GM23338 (cell line): ENCODE data around the gene TSHZ2. TPM values are rescaled to one million over a fixed set of nuclear protein-coding genes. Genes with fewer than 3 reads are reported as not detected.

Source experiments
- ATAC-seq: fragments of 200-7000 bp; cut with Tn5 transposase; 3 replicates; pipeline ENCODE4 v1.9.1; 2020
- DNase-seq: peaks from one replicate; pipeline ENCODE4 v3.0.0-alpha.2; 2015; ENCODE audit warnings: low spot score
- H2AFZ ChIP-seq: fragments of 200-600 bp; sonication (generic); 2 replicates; pipeline ENCODE4 v1.8.0; 2016; ENCODE audit warnings: antibody characterized with exemption, mild to moderate bottlenecking, moderate library complexity
- H3F3A ChIP-seq: fragments of 200-600 bp; sonication (generic); replicated peaks from 2 replicates; pipeline ENCODE4 v1.8.0; 2017; ENCODE audit warnings: antibody characterized with exemption, mixed run types, low read depth
- H3K27ac ChIP-seq: fragments of 200-600 bp; sonication (generic); 2 replicates; pipeline ENCODE4 v1.6.1; 2016; ENCODE audit warnings: low read depth
- H3K27me3 ChIP-seq: fragments of 200-600 bp; sonication (generic); 2 replicates; pipeline ENCODE4 v1.8.0; 2016; ENCODE audit warnings: mild to moderate bottlenecking, mixed run types, moderate library complexity; ENCODE audit not compliant: insufficient read depth
- H3K36me3 ChIP-seq: fragments of 200-600 bp; sonication (generic); 2 replicates; pipeline ENCODE4 v1.8.0; 2016; ENCODE audit warnings: mild to moderate bottlenecking; ENCODE audit not compliant: insufficient read depth
- H3K4me1 ChIP-seq: fragments of 200-600 bp; sonication (generic); 2 replicates; pipeline ENCODE4 v1.8.0; 2016; ENCODE audit warnings: mild to moderate bottlenecking, moderate library complexity; ENCODE audit not compliant: insufficient read depth
- H3K4me2 ChIP-seq: fragments of 200-600 bp; sonication (generic); 2 replicates; pipeline ENCODE4 v1.7.1; 2017; ENCODE audit warnings: mixed run types
- H3K4me3 ChIP-seq: fragments of 200-600 bp; sonication (generic); 2 replicates; pipeline ENCODE4 v1.6.1; 2016; ENCODE audit warnings: mixed run types
- H3K79me2 ChIP-seq: fragments of 200-600 bp; sonication (generic); replicated peaks from 2 replicates; pipeline ENCODE4 v1.8.0; 2017; ENCODE audit warnings: mild to moderate bottlenecking; ENCODE audit not compliant: insufficient read depth
- H3K9me2 ChIP-seq: fragments of 200-600 bp; sonication (generic); 2 replicates; pipeline ENCODE4 v1.8.0; 2017; ENCODE audit not compliant: insufficient read depth
- H4K20me1 ChIP-seq: fragments of 200-600 bp; sonication (generic); replicated peaks from 2 replicates; pipeline ENCODE4 v1.8.0; 2017; ENCODE audit warnings: mild to moderate bottlenecking; ENCODE audit not compliant: insufficient read depth
- H3K27ac Mint-ChIP-seq: 2 replicates; pipeline ENCODE4 v1.8.0; 2020; ENCODE audit warnings: inconsistent platforms, mild to moderate bottlenecking, moderate library complexity, mixed read lengths
- H3K27me3 Mint-ChIP-seq: 3 replicates; pipeline ENCODE4 v1.8.0; 2022; ENCODE audit warnings: low read depth, mild to moderate bottlenecking, moderate library complexity, mixed read lengths, inconsistent platforms; ENCODE audit not compliant: insufficient read depth, poor library complexity
- H3K36me3 Mint-ChIP-seq: 3 replicates; pipeline ENCODE4 v1.8.0; 2021; ENCODE audit warnings: low read depth, mild to moderate bottlenecking, inconsistent platforms, moderate library complexity, mixed read lengths
- H3K4me1 Mint-ChIP-seq: 3 replicates; pipeline ENCODE4 v1.8.0; 2020; ENCODE audit warnings: mild to moderate bottlenecking, inconsistent platforms, mixed read lengths
- H3K4me3 Mint-ChIP-seq: 3 replicates; pipeline ENCODE4 v1.8.0; 2021; ENCODE audit warnings: moderate library complexity, mild to moderate bottlenecking, inconsistent platforms, mixed read lengths
- H3K9me3 Mint-ChIP-seq: 3 replicates; pipeline ENCODE4 v1.8.0; 2020; ENCODE audit warnings: moderate library complexity, mild to moderate bottlenecking, inconsistent platforms, mixed read lengths
- EZH2 ChIP-seq: fragments of 200-600 bp; sonication (generic); IDR thresholded peaks from one replicate; pipeline ENCODE4 v1.8.0; 2017; ENCODE audit warnings: antibody characterized with exemption, mild to moderate bottlenecking, low read depth; ENCODE audit not compliant: unreplicated experiment
- EZH2phosphoT487 ChIP-seq: fragments of 200-600 bp; sonication (generic); IDR thresholded peaks from one replicate; pipeline ENCODE4 v1.8.1; 2018; ENCODE audit warnings: antibody characterized with exemption; ENCODE audit not compliant: unreplicated experiment
- POLR2AphosphoS5 ChIP-seq: IDR thresholded peaks from 2 replicates; pipeline ENCODE4 v1.6.1; 2016; ENCODE audit warnings: antibody characterized with exemption, low read depth
- STAT1 ChIP-seq: IDR thresholded peaks from one replicate; pipeline ENCODE4 v1.6.1; 2016; ENCODE audit warnings: antibody characterized with exemption; ENCODE audit not compliant: unreplicated experiment
- ZNF331 ChIP-seq: fragments of 250-450 bp; sonication (Bioruptor Pico); IDR thresholded peaks from 2 replicates; pipeline ENCODE4 v1.5.0; 2020; ENCODE audit warnings: low read depth, mild to moderate bottlenecking, moderate library complexity
- polyA plus RNA-seq: library from polyadenylated mRNA; unstranded; fragments of >200 nt; fragmentation: Nextera tagmentation; extraction: Ambion mirVana; gene quantifications from 2 replicates; pipeline ENCODE4 v1.2.1, GENCODE V29; 2016
- total RNA-seq: library from RNA; depleted of rRNA; stranded (reverse); fragments of >200 nt; shearing (Covaris generic); gene quantifications from 2 replicates; pipeline ENCODE4 v1.2.3, GENCODE V29; 2014
- TF ChIP-seq, protein P1 (sequence below): IDR thresholded peaks from one replicate; pipeline ENCODE4 v1.6.1; 2018; ENCODE audit warnings: antibody characterized with exemption; ENCODE audit not compliant: unreplicated experiment
- TF ChIP-seq, protein P2 (sequence below), 2 experiments: fragments of 200-600 bp in 1 of 2; sonication (generic) in 1 of 2; conservative IDR thresholded peaks; 2 replicates each; pipeline versions ENCODE4 v1.5.1 to v1.6.1; 2016 to 2017; ENCODE audit warnings: antibody characterized with exemption in 2 of 2, low read depth in 2 of 2, mild to moderate bottlenecking in 2 of 2, moderate library complexity in 1 of 2

The TSHZ2 gene
- total and polyA plus RNA-seq, 2 experiments from 2014 or later, result 0.49 to 1.3 TPM

- TF ChIP-seq, protein P1, sequence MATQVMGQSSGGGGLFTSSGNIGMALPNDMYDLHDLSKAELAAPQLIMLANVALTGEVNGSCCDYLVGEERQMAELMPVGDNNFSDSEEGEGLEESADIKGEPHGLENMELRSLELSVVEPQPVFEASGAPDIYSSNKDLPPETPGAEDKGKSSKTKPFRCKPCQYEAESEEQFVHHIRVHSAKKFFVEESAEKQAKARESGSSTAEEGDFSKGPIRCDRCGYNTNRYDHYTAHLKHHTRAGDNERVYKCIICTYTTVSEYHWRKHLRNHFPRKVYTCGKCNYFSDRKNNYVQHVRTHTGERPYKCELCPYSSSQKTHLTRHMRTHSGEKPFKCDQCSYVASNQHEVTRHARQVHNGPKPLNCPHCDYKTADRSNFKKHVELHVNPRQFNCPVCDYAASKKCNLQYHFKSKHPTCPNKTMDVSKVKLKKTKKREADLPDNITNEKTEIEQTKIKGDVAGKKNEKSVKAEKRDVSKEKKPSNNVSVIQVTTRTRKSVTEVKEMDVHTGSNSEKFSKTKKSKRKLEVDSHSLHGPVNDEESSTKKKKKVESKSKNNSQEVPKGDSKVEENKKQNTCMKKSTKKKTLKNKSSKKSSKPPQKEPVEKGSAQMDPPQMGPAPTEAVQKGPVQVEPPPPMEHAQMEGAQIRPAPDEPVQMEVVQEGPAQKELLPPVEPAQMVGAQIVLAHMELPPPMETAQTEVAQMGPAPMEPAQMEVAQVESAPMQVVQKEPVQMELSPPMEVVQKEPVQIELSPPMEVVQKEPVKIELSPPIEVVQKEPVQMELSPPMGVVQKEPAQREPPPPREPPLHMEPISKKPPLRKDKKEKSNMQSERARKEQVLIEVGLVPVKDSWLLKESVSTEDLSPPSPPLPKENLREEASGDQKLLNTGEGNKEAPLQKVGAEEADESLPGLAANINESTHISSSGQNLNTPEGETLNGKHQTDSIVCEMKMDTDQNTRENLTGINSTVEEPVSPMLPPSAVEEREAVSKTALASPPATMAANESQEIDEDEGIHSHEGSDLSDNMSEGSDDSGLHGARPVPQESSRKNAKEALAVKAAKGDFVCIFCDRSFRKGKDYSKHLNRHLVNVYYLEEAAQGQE, result no peak
- no peak for TF ChIP-seq EZH2
These were observed 125.2 kb downstream of the TSHZ2 start (continued) for GRCh38 chr20:53097371-53097770.

GRCh38 chr20:53097791-53098190 lies 125.6 kb downstream of the TSHZ2 start:
- H3K4me1 ChIP-seq, result no peaks in the 10 kb centered on the region
- peaks cover 5% of the 10 kb centered on the region for H3K27me3 Mint-ChIP-seq
- H3K36me3 Mint-ChIP-seq, result no peaks in the 10 kb centered on the region

More at GRCh38 chr20:53097791-53098190, 125.6 kb downstream of the TSHZ2 start:
- Histone ChIP-seq H3K79me2 (no peaks in the 10 kb centered on the region), H3K4me2 (no peak overlapping the region), H2AFZ (no peak overlapping the region), H3K4me3 (no peak overlapping the region), H3K36me3 (no peaks in the 10 kb centered on the region), H4K20me1 (no peaks in the 10 kb centered on the region), H3K27ac (no peak overlapping the region), H3K9me2 (no peaks in the 10 kb centered on the region; the same call in 1 of the 2 replicates), H3K27me3 (no peaks in the 10 kb centered on the region), H3F3A (no peaks in the 10 kb centered on the region)
- Mint-ChIP-seq H3K27ac (no peak overlapping the region), H3K4me1 (0 out of 3 replicates have a peak, but pooled peaks cover 3% of the 10 kb centered on the region), H3K4me3 (no peak overlapping the region), H3K9me3 (no peaks in the 10 kb centered on the region)
- no peak for DNase-seq
- ATAC-seq, result no peak
- TF ChIP-seq, protein P1, result no peak
- TF ChIP-seq EZH2phosphoT487 (no peak), EZH2 (no peak), ZNF331 (CRISPR knock-in tag) (no peak), STAT1 (no peak), POLR2AphosphoS5 (no peak)
- TF ChIP-seq, protein P2, sequence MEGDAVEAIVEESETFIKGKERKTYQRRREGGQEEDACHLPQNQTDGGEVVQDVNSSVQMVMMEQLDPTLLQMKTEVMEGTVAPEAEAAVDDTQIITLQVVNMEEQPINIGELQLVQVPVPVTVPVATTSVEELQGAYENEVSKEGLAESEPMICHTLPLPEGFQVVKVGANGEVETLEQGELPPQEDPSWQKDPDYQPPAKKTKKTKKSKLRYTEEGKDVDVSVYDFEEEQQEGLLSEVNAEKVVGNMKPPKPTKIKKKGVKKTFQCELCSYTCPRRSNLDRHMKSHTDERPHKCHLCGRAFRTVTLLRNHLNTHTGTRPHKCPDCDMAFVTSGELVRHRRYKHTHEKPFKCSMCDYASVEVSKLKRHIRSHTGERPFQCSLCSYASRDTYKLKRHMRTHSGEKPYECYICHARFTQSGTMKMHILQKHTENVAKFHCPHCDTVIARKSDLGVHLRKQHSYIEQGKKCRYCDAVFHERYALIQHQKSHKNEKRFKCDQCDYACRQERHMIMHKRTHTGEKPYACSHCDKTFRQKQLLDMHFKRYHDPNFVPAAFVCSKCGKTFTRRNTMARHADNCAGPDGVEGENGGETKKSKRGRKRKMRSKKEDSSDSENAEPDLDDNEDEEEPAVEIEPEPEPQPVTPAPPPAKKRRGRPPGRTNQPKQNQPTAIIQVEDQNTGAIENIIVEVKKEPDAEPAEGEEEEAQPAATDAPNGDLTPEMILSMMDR (conservative IDR thresholded peaks at IDR 0.05; ENCODE audit: low read depth in 2 of 2), result no peak
